Neural progenitor cell (in vitro differentiated cells): ENCODE results near the gene SSBP2.

Source experiments
- CTCF ChIP-seq: fragments of 200-600 bp; sonication (generic); IDR thresholded peaks from 2 replicates; pipeline ENCODE4 v1.5.1; 2017; ENCODE audit warnings: antibody characterized with exemption, mild to moderate bottlenecking
- EZH2 ChIP-seq: fragments of 200-600 bp; sonication (generic); IDR thresholded peaks from 2 replicates; pipeline ENCODE4 v1.6.1; 2017; ENCODE audit warnings: antibody characterized with exemption, mild to moderate bottlenecking, moderate library complexity

GRCh38 chr5:81717860-81718259 lies 33.0 kb downstream of the SSBP2 start:
- TF ChIP-seq CTCF (no peak), EZH2 (no peak)
